Type B pancreatic cell (in vitro differentiated cells): ENCODE results near the gene CLIC1. TPM values are rescaled to one million over a fixed set of nuclear protein-coding genes. Genes with fewer than 3 reads are reported as not detected.
A peak's percentile ranks its signal among the peaks of the same experiment; 100 is the strongest.

Experiments
- DNase-seq: peaks from one replicate; pipeline ENCODE4 v3.0.0; 2021; ENCODE audit warnings: mixed read lengths; ENCODE audit not compliant: unreplicated experiment; ENCODE audit errors: extremely low spot score
- H3K27ac Mint-ChIP-seq: 2 replicates; pipeline ENCODE4 v1.8.0; 2021; ENCODE audit warnings: mild to moderate bottlenecking, mixed read lengths
- H3K27me3 Mint-ChIP-seq: 2 replicates; pipeline ENCODE4 v1.8.0; 2021; ENCODE audit warnings: mixed read lengths
- H3K36me3 Mint-ChIP-seq: 2 replicates; pipeline ENCODE4 v1.8.0; 2021; ENCODE audit warnings: mixed read lengths
- H3K4me1 Mint-ChIP-seq: one replicate; pipeline ENCODE4 v1.8.0; 2021; ENCODE audit warnings: mixed read lengths; ENCODE audit not compliant: unreplicated experiment
- H3K4me3 Mint-ChIP-seq: 2 replicates; pipeline ENCODE4 v1.8.0; 2021; ENCODE audit warnings: mild to moderate bottlenecking, mixed read lengths
- H3K9me3 Mint-ChIP-seq: 2 replicates; pipeline ENCODE4 v1.8.0; 2021; ENCODE audit warnings: mixed read lengths
- CTCF ChIP-seq: fragments of 200-600 bp; sonication (generic); conservative IDR thresholded peaks from 2 replicates; pipeline ENCODE4 v1.5.0; 2021; ENCODE audit warnings: antibody characterized with exemption, mild to moderate bottlenecking
- total RNA-seq: library from RNA; stranded (reverse); gene quantifications from 2 replicates; pipeline ENCODE4 v1.2.1, GENCODE V29; 2021; ENCODE audit warnings: low replicate concordance

Gene CLIC1
- total RNA-seq, 1 donor from 2014 or later, result 294 TPM

GRCh38 chr6:31730631-31731086 is 5.7 kb downstream of the CLIC1 start:
- Mint-ChIP-seq H3K9me3 (no peaks in the 10 kb centered on the region), H3K4me3 (peak overlapping the region; percentile 95), H3K36me3 (peaks cover 44% of the 10 kb centered on the region), H3K27me3 (no peaks in the 10 kb centered on the region), H3K4me1 (peaks cover 31% of the 10 kb centered on the region), H3K27ac (peak overlapping the region; percentile 94)
- no peak for TF ChIP-seq CTCF
- DNase-seq, result no peak

- no peak for TF ChIP-seq CTCF
- peak; percentile 94 for DNase-seq
- Mint-ChIP-seq H3K27ac (peak overlapping the region; percentile 94), H3K4me3 (peak overlapping the region; percentile 95), H3K27me3 (no peaks in the 10 kb centered on the region), H3K36me3 (peaks cover 46% of the 10 kb centered on the region), H3K4me1 (peaks cover 33% of the 10 kb centered on the region), H3K9me3 (no peaks in the 10 kb centered on the region)
Observed at GRCh38 chr6:31729979-31730630, 6.2 kb downstream of the CLIC1 start.

GRCh38 chr6:31729515-31729978 is 6.8 kb downstream of the CLIC1 start:
- H3K27me3 Mint-ChIP-seq, result no peaks in the 10 kb centered on the region
- peak overlapping the region; percentile 95 for H3K4me3 Mint-ChIP-seq
- peak; percentile 78 for TF ChIP-seq CTCF
- H3K4me1 Mint-ChIP-seq, result peaks cover 33% of the 10 kb centered on the region
- H3K27ac Mint-ChIP-seq, result peak overlapping the region; percentile 94
- H3K36me3 Mint-ChIP-seq, result peaks cover 46% of the 10 kb centered on the region
- peak; percentile 88 for DNase-seq
- H3K9me3 Mint-ChIP-seq, result no peaks in the 10 kb centered on the region

GRCh38 chr6:31728767-31729514 is 7.4 kb downstream of the CLIC1 start, which contains the start of gene DDAH2:
TSS of gene DDAH2 (minus strand) at chr6:31729299. CDS start at chr6:31729161, 138 bp downstream.
- DNase-seq, result no peak
- Mint-ChIP-seq H3K36me3 (peaks cover 45% of the 10 kb centered on the region), H3K9me3 (no peaks in the 10 kb centered on the region), H3K4me3 (peak within 1 kb of the TSS; percentile 95), H3K27me3 (no peaks in the 10 kb centered on the region), H3K27ac (peak within 1 kb of the TSS; percentile 94), H3K4me1 (peaks cover 33% of the 10 kb centered on the region)
- TF ChIP-seq CTCF, result no peak

- peaks cover 23% of the 10 kb centered on the region for H3K4me1 Mint-ChIP-seq
- peak overlapping the region; percentile 95 for H3K4me3 Mint-ChIP-seq
- H3K9me3 Mint-ChIP-seq, result no peaks in the 10 kb centered on the region
- no peak for TF ChIP-seq CTCF
- no peaks in the 10 kb centered on the region for H3K27me3 Mint-ChIP-seq
- H3K36me3 Mint-ChIP-seq, result peaks cover 35% of the 10 kb centered on the region
- DNase-seq, result no peak
- H3K27ac Mint-ChIP-seq, result peak overlapping the region; percentile 69
Observed at GRCh38 chr6:31727717-31728671, 8.3 kb downstream of the CLIC1 start.
